GM18502 (cell line): ENCODE data around the gene RGS7BP.

ENCODE experiments used
- ATAC-seq: cut with Tn5 transposase; IDR thresholded peaks from one replicate; pipeline ENCODE4 v1.9.1; 2021; ENCODE audit warnings: mild to moderate bottlenecking; ENCODE audit not compliant: unreplicated experiment, poor library complexity

Gene RGS7BP

DNA sequence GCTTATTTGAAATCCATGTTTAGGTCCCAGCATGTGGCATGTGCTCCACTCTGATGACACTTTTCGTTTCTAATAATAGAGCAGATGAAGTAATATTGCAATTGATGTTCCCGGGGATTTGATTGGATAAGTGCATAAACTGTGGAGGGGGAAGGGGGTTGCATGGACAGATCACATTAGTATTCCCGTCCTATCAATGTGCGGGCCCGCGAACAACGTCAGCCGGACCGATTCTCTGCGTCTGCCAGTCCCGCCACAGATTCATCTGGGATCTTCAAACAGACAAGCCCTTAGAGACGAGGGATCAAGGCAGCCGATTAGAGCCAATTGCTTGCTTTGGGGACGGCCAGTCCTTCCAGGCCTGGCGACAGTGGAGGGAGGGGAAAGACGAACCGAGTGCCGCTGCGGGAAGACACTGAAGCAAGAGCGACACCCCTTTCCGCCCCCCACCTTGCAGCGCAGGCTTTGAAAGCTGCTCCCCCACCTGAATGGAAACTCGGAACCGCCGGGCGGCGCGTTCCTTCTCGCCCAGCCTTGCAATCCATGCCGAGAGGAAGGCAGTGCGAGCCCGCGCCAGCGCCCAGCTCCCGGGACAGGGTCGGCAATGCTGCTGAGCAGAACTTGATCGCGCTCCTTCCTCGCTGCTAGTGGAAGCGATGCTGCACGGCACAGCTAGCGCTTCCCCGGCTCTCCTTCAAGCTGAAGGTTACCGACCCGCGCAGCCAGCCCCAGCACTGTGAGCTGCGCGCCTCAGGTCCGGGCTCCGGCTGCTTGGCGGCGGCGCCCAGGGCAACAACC lies at the start of gene RGS7BP:
RGS7BP (plus strand) TSS at position 247 of the 798 bp plus-strand sequence. CDS start 610 bp downstream, outside the sequence.
- ATAC-seq, result no peak

DNA sequence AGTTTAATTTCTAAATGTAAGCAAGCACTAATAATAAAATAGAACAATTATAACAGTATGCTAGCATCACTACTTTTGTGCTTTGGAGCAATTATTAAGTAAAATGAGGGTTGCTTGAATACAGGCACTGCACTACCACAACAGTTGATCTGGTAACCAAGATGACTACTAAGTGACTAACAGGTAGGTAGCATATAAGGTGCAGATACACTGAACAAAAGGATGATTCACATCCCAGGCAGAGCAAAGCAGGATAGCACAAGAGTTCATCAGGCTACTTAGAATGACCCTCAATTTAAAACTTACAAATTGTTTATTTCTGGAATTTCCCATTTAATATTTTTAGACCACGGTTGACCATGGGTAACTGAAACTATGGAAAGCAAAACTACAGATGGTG lies 48.0 kb upstream of the RGS7BP start:
- no peak for ATAC-seq

DNA sequence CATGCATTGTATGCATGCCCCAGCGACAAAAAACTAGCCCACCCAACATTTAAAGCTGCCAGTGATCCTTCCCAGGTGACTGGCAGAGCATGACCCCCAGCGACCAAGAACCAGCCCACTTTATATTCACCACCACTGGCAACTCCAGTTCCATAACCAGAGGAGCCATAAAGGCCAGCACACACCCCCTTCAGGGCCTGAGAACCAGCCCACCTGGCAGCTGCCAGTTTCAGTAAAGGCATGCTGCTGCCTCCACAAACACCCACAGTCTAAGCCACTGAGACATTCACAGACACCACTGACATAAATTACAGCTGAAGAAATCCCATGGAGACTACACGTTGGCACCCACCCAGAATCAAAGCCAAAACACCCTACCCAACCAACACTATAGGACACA lies 46.9 kb upstream of the RGS7BP start:
- no peak for ATAC-seq

DNA sequence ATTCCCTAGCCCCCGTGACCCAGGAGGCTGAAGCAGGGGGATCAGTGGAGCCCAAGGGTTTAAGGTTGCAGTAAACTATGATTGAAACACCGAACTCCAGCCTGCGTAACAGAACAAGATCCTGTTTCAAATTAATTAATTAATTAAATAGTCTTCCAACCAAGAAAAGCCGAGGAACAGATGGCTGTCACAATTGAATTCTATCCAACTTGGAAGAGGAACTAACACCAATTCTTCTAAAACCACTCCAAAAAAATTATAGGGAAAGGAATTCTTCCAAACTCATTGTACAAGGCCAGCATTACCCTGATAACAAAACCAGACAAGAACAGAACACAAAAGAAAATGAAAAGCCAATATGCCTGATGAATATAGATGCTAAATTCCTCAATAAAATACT lies 43.4 kb upstream of the RGS7BP start:
- no peak for ATAC-seq

DNA sequence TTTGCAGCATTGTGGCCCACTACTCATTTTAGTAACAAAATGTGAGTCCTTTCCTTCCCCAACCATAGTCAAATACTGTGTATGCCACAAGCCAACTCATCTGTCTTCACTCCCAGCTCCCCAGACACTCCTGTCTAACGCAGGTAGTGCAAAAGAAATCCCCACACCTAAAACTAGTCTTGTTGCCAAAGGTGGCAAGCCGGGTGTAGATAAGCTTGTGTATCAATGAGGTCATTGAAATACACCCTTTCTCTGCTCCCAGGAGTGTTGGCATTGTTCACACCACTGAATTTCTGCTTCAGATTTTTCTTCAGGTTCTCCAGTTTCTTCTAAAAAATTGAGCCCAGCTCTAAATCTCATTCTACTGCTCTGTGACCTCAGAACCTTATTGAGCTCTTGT lies 19.7 kb upstream of the RGS7BP start:
- no peak for ATAC-seq

DNA sequence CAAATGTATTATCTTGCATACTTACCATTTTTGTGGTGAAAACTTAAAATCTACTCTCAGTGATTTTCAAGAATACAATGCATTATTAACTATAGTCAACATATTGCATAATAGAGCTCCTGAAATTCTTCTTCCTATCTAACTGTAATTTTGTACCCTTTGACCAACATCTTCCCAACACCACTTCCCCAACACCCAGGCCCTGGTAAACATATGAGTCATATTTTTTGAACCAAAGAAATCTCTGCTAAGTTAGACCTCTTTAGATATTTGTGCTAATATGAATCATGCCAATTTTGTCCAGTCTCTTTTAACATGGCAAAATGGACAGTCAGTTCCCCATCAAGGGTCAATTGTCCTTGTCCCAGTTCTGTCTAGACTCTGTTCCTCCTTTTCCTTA lies 18.5 kb upstream of the RGS7BP start:
- no peak for ATAC-seq

DNA sequence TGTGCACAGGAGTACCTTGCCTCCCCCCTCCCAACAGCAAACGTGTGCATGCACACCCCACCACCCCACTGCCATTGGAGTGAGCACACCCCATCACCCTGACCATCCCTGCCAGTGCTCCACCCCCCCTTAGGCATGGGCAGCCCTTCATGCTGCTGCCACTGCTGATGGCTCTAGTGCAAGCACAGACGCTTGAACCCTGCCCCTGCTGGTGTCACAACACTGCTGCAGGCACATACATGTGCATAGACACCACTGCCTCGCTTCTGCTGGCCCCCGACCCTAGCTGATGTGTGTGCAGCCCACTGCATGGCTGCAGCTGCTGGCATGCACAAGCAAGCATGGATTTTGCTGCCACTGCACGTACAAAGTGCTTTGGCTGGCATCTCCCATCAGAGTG lies 16.0 kb upstream of the RGS7BP start:
- no peak for ATAC-seq

DNA sequence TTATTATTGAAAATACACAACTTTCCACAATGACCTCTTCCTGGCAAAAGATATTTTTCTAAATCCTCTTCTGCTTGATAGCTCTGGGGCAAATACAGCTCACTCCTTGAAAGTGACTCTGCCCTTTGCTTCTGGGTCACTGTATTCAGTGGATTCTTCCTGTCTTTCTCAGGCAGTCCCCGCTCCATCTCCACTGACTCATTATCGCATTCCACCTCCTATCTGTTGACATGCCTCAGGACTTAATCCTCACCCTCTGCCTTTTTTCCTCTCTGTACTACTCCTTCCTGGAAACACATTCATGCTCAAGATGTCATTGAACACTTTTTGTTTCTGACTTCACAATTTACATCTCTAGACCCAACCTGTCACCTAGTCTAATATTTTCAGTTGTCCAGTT lies 8.4 kb upstream of the RGS7BP start:
- ATAC-seq, result no peak

DNA sequence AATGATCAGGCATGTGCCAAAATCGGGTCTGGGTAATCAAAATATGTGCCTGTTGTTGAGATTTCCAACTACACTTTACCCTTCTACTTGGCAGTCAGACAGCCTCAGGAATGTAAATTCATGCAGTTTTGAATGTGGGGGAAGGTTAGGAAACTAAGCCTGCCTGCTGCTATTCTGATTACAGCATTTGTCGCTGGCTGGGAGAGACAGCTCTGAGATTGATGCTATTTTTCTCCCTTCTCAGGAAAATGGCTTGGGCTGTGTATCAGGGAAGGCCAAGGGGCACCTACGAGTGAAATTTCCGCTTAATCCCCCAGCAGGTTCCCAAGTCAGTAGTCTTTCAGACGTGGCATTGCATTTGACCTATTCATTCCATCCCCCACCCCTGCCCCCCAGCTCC lies 3.6 kb upstream of the RGS7BP start:
- no peak for ATAC-seq

DNA sequence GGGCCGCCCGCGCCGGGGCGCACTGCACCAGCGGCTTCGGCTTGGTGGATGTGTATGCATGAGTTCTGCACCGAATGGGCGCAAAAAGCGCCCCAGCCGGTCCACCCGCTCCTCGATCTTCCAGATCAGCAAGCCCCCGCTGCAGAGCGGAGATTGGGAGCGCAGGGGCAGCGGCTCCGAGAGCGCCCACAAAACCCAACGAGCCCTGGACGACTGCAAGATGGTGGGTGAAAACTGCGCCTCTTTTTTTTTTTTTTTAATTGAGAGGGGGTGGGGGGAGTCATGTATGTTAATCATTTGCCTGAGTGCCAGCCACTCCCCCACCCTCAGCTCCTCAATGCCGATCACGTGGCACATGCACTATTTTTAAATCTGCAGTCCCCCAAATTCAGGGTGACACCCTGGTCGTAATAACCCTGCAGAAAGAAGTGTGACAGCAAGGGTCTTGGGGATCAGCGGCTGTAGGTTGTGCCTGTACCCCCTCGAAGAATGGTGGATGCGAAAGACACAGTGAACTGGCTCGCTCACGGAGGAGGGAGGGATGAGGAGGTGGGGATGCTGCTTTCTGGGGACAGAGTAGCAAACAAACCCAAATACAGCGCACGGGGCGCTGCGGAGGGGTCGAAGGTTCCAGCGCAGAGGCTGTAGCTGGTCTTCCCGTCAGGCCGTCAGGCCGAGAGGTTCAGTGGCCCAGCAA lies 900 bp downstream of the RGS7BP start:
- ATAC-seq, result no peak

DNA sequence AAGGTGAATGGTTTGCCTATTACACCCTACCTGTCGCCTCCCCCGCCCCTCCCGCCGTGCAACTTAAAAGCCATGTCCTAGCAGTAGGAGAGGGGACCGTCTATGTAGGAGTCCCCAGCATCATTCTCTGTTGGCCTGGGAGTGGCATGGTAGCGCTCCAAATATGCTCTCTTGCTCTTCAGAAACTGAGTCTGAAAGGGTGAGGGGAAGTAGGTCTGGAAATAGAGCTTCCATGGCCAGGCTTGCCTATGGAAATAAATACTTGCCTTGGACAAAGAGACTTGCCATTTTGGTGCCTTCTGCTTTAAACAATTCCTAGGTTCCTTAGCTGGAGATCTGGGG lies 1.4 kb downstream of the RGS7BP start:
- no peak for ATAC-seq

DNA sequence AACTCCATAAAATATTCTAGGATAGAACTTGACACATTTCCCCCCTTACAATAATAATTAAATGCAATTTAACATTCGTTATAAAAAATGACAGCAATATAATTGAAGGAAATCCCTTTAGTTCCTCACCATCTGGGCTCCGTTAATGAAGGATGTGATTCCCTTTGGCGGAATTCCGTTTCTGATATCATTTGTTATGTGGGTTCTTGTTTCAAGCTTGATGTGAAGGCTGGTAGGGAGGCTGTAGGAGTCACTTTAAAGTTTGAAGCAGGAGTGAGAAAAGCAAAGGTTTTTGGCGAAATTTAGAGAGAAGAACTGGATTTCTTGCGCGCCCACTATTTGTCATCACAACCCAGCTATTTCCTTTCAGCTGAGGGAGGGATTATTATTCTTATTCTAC lies 4.0 kb downstream of the RGS7BP start:
- ATAC-seq, result no peak

DNA sequence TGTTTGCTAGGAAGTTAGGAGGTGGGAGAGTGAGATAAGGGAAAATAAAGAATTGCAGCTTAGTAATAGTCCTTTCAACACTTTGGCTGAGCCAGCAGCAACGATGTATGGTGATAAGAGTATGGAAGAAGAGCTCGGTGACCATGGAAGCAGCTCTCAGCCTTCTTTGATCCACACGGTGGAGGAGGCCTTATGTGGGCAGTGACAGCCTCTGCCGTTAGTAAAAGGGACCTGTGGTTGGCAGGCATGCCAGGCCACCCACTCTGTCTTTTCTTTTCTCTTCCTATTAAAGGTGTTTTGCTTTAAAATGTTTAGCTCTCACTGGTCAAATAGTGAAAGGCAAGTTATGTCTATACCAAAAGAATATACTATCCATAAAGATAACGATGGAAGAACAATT lies 7.7 kb downstream of the RGS7BP start:
- no peak for ATAC-seq

DNA sequence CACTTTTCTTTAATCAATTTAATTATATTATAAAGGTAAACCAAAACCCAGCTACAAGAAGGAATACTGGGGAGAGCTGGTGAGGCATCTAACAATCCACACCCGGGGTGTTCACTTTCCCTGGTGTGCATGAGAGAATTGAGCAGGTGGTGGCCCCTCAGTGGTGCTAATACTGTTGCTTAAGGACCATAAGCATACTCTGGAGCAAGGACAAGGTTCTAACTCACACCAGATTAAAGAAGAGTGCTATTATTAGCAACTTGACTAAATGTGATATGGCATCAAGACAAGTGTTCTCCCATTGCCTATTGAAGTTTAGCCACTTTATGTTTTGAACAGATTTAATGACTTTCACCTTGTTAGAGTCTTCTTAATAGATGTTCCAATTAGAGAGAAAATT lies 8.8 kb downstream of the RGS7BP start:
- ATAC-seq, result no peak

DNA sequence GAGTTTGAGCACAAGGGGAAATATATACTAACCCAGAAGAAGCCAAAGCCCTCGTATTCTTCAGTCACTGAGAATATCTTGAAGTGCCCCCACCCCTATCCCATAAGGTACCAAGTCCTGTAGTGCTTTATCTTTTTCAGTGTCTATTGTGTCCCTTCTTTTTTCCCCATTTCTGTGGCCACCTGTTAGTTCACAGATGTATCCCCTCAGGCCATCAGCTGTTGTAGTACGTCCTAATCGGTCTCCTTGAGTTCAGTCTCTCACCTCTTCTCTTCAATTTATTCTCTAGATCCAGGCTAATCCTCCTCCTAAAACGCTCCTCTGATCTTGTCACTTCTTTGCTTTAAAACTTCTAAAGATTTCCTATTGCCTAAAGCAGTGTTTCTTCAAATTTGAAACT lies 10.4 kb downstream of the RGS7BP start:
- no peak for ATAC-seq

DNA sequence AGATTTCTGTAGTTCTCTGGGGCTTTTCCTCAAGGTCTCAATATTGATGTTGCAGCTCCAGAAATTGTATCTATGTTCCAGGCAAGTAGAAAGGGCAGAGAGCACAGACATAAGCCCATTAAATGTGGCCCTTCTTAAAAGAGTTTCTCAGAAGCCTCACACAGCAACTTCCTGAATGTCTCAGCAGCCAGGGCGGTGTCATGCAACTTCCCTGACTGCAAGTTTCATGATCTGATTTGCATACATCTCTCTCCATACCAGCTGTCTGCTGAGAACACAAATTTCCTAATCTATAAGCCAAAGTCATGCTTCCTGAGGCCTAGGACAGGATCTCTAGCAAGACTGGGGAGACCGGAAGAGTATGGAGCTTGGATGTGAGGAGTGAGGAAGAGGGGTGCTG lies 13.0 kb downstream of the RGS7BP start:
- ATAC-seq, result peak; percentile 94

DNA sequence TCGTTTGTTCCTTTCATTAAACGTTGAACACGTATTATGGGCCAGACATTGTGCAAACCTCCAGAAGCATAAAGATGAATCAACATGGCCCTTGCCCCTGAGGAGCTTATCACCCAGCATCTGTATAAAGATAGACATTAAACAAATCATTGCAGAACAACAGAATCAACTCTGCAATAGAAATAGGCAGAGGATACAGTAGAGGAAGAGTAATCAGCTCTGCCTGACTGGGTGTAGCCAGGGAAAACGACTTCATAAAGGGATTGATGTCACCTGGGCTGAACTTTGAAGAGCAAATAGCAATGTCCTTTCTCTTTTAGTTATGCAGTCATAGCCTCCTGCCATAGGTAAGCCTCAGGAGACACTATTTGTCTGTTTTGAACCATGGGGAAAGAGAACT lies 13.4 kb downstream of the RGS7BP start:
- no peak for ATAC-seq

DNA sequence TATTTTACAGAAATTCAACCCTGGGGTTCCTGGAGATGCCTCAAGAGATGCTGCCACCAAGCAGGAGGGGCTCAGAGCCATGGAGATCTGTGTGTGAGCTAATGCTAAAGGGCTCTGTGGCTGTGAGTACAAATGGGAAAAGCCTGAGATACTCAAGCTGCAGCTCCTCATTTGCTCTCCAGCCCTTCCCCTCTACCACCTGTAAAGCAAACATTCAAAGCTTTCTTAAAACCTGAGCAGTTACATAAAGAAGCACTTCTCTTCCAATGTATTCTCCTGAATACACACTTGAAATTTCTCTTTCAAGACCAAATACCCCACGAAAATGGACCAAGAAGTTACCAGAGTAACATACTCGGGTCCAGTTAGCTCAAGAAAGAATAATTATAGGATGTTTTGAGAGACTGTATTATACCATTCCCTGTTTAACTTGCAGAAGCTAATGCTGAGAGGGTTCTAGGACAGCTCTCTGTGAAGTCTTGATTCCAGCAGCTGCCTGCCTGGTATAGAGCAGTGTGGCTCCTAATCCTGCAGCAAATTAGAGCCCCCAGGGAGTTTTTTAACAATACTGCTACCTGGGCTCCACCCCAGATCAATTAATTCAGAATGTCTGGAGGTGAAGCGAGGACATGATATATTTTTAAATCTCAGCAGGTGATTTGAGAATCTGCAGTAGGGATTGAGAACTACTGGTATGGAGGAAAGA lies 21.1 kb downstream of the RGS7BP start:
- ATAC-seq, result no peak

DNA sequence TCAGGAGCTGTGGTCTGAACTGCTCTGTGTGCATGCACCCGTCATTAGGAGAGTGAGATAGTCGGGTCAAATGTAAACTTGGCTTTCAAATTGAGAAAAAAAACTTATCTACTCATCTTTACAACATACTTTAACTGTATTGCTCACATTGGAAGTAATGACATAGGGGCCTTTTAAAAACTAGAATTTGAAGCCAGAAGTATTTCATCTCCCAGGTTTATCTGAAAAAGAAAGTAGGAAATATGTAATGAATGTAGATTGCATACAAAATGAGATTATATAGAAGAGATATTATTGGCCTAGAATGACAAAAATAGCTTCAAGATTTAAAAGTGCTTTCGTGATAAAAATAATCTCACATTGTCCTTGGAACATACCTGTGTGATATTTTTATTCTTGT lies 24.3 kb downstream of the RGS7BP start:
- ATAC-seq, result no peak

DNA sequence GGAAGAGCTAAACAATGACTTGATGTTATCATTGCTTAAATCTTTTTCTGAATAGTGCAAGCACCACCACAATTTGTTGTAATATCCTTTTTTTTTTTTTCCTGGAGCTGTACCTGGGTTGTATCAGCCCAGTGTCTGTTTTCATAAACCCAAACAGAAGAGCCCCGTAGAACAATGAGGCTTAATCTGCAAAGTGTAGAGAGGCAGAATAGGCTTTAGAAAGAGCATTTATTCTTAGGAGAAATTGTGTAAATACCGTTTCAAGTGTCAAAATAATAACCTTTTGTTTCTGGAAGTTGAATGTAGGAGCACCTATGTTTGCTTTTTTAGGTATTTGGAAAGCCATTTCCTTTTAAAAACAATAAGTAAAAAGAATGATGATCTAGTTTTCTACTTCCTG lies 26.4 kb downstream of the RGS7BP start:
- no peak for ATAC-seq

DNA sequence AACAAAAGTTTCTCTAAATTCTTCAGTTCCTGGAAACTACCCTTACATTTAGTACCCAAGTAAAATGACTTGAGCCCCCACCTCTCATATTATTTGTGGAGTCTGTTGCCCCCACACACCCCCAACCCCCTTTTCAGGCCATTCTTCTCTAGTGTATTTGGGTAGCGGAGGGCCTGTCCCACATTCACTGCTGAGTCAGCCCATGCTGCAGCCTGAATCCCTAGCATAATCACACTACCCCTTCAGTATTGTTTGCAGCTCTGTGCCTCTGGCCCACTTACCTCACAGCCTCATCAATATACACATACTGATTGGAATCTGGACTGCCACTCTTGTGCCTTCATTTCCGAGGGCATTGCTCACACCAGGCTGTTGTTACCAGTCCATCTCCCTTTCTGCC lies 26.8 kb downstream of the RGS7BP start:
- ATAC-seq, result no peak

DNA sequence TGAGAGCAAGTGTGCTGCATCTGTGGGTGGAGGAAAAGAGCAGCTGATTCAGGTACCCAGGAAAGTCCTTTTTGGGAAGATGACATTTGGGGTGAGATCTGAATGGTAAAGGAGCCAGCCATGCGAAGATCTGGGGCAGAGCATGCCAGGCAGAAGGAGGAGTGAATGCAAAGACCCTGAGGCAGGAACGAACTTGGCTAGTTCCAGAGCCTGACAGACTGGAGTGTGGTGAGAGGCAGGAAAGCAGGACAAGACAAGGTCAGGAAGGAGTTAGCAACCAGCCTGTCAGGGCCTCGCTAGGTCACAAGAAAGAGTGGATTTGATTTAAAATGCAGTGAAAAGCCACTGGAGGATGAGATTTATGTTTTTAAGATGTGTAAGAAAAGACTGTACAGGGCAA lies 28.2 kb downstream of the RGS7BP start:
- no peak for ATAC-seq
